Measurements from ENCODE around the gene PTBP3.
A peak's percentile ranks its signal among the peaks of the same experiment; 100 is the strongest.
"Not testable (repeated sequence)": the region's sequence is repeated elsewhere in the genome, so short reads cannot be mapped to it uniquely, and the experiment has no call there.

PTBP3 gene

GRCh38 chr9:112193572-112194288 is 139.7 kb downstream of the PTBP3 start:
- no peak for DNase-seq

- DNase-seq = not testable (repeated sequence)
Measured at GRCh38 chr9:112190320-112190719, 143.1 kb downstream of the PTBP3 start.

GRCh38 chr9:112188884-112189283 is 144.5 kb downstream of the PTBP3 start:
- no peak for DNase-seq

GRCh38 chr9:112187404-112187803 is 146.0 kb downstream of the PTBP3 start:
- no peak for DNase-seq

GRCh38 chr9:112186695-112187094 is 146.7 kb downstream of the PTBP3 start:
- no peak for DNase-seq

- DNase-seq = no peak
Measured at GRCh38 chr9:112184946-112185345, 148.5 kb downstream of the PTBP3 start.

- DNase-seq = no peak
Measured at GRCh38 chr9:112184221-112184620, 149.2 kb downstream of the PTBP3 start.

GRCh38 chr9:112180387-112180881 is 153.0 kb downstream of the PTBP3 start:
- no peak for DNase-seq

GRCh38 chr9:112179816-112180215 is 153.6 kb downstream of the PTBP3 start:
- no peak for DNase-seq

GRCh38 chr9:112176524-112176923 is 156.9 kb downstream of the PTBP3 start:
- no peak for DNase-seq

- DNase-seq = no peak
Measured at GRCh38 chr9:112175796-112176315, 157.6 kb downstream of the PTBP3 start.

- peak; percentile 27 for DNase-seq
Measured at GRCh38 chr9:112174965-112175795, 158.2 kb downstream of the PTBP3 start, which contains the start of gene SUSD1. TSS of gene SUSD1 (minus strand) at chr9:112175297. CDS start at chr9:112175235, 62 bp downstream.

GRCh38 chr9:112174222-112174964 is 159.0 kb downstream of the PTBP3 start:
- peak; percentile 69 for DNase-seq

GRCh38 chr9:112173489-112174221 is 159.8 kb downstream of the PTBP3 start:
- DNase-seq = no peak

- no peak for DNase-seq
Measured at GRCh38 chr9:112170968-112171367, 162.5 kb downstream of the PTBP3 start.

- DNase-seq = no peak
Measured at GRCh38 chr9:112170235-112170634, 163.2 kb downstream of the PTBP3 start.

- no peak for DNase-seq
Measured at GRCh38 chr9:112169368-112169767, 164.1 kb downstream of the PTBP3 start.

- no peak for DNase-seq
Measured at GRCh38 chr9:112168197-112168596, 165.2 kb downstream of the PTBP3 start.

All from KG1 (cell line).